SU-DHL-6 (cell line): ENCODE measurements around the gene NUP50.

Experiments used
- H2AFZ ChIP-seq: fragments of 200-600 bp; sonication (generic); 2 replicates; pipeline ENCODE4 v1.6.1; 2014; ENCODE audit warnings: low read depth, mild to moderate bottlenecking, moderate library complexity, mixed read lengths, antibody characterized with exemption, low read length; ENCODE audit not compliant: severe bottlenecking
- H3F3A ChIP-seq: fragments of 200-600 bp; shearing (Covaris generic); 2 replicates; pipeline ENCODE4 v1.6.0; 2016; ENCODE audit warnings: antibody characterized with exemption, mild to moderate bottlenecking; ENCODE audit not compliant: insufficient read depth
- H3K27ac ChIP-seq: fragments of 200-600 bp; sonication (generic); 2 replicates; pipeline ENCODE4 v1.5.1; 2016; ENCODE audit warnings: low read depth, mild to moderate bottlenecking, low read length, moderate library complexity, mixed read lengths
- H3K27me3 ChIP-seq: fragments of 200-600 bp; sonication (generic), shearing (Covaris generic); 2 replicates; pipeline ENCODE4 v1.6.0; 2014; ENCODE audit warnings: mild to moderate bottlenecking, low read length
- H3K36me3 ChIP-seq: fragments of 200-600 bp; sonication (generic); 2 replicates; pipeline ENCODE4 v1.6.1; 2014; ENCODE audit warnings: mild to moderate bottlenecking, low read length, mixed read lengths
- H3K4me2 ChIP-seq: fragments of 300-600, 200-600 bp; shearing (Covaris generic), sonication (generic); 2 replicates; pipeline ENCODE4 v1.6.0; 2014; ENCODE audit warnings: low read length, low read depth, mild to moderate bottlenecking; ENCODE audit not compliant: poor library complexity, severe bottlenecking
- H3K4me3 ChIP-seq: fragments of 200-600 bp; sonication (generic); 2 replicates; pipeline ENCODE4 v1.5.1; 2014; ENCODE audit warnings: antibody characterized with exemption, low read length, mild to moderate bottlenecking, mixed read lengths; ENCODE audit not compliant: insufficient read depth, poor library complexity, severe bottlenecking
- H3K79me2 ChIP-seq: fragments of 200-600 bp; sonication (generic); 2 replicates; pipeline ENCODE4 v1.6.1; 2014; ENCODE audit warnings: mild to moderate bottlenecking, low read length, moderate library complexity; ENCODE audit not compliant: insufficient read depth
- H3K9ac ChIP-seq: fragments of 200-600 bp; sonication (generic); 2 replicates; pipeline ENCODE4 v1.7.0; 2014; ENCODE audit warnings: mild to moderate bottlenecking, low read length
- H3K9me2 ChIP-seq: fragments of 200-600 bp; sonication (generic); replicated peaks from 2 replicates; pipeline ENCODE4 v1.6.1; 2014; ENCODE audit warnings: low read length; ENCODE audit not compliant: insufficient read depth
- H3K9me3 ChIP-seq: fragments of 200-600 bp; sonication (generic); 2 replicates; pipeline ENCODE4 v1.6.1; 2014; ENCODE audit warnings: low read length, mixed read lengths; ENCODE audit not compliant: insufficient read depth
- H4K20me1 ChIP-seq: fragments of 200-600 bp; sonication (generic); 2 replicates; pipeline ENCODE4 v1.6.1; 2014; ENCODE audit warnings: low read depth, mild to moderate bottlenecking, antibody characterized with exemption, low read length, moderate library complexity, mixed read lengths
- EZH2phosphoT487 ChIP-seq: fragments of 200-600 bp; sonication (generic), shearing (Covaris generic); conservative IDR thresholded peaks from 2 replicates; pipeline ENCODE4 v1.6.1; 2018; ENCODE audit warnings: mild to moderate bottlenecking, antibody characterized with exemption, low read length, moderate library complexity, mixed read lengths
- TF ChIP-seq, protein P1 (sequence below): fragments of 200-600 bp; sonication (generic); IDR thresholded peaks from one replicate; pipeline ENCODE4 v1.5.1; 2017; ENCODE audit warnings: antibody characterized with exemption, mild to moderate bottlenecking, low read length, moderate library complexity; ENCODE audit not compliant: insufficient read depth, poor library complexity, severe bottlenecking

The NUP50 gene

GRCh38 chr22:45162531-45162930, 1.2 kb upstream of the NUP50 start:
- H3F3A ChIP-seq, result no peaks in the 10 kb centered on the region
- no peaks in the 10 kb centered on the region for H3K9me2 ChIP-seq
- H3K9ac ChIP-seq, result peak overlapping the region; percentile 87
- no peaks in the 10 kb centered on the region for H3K27me3 ChIP-seq
- H3K79me2 ChIP-seq, result peaks cover 77% of the 10 kb centered on the region
- peaks cover 9% of the 10 kb centered on the region; the same call in 1 of the 2 replicates for H3K36me3 ChIP-seq
- no peak overlapping the region for H2AFZ ChIP-seq
- peaks cover 8% of the 10 kb centered on the region; the same call in 1 of the 2 replicates for H4K20me1 ChIP-seq
- H3K9me3 ChIP-seq, result no peaks in the 10 kb centered on the region
- peak overlapping the region; percentile 94 for H3K4me3 ChIP-seq
- peak overlapping the region; percentile 63 for H3K4me2 ChIP-seq
- H3K27ac ChIP-seq, result no peak overlapping the region
- TF ChIP-seq, protein P1, sequence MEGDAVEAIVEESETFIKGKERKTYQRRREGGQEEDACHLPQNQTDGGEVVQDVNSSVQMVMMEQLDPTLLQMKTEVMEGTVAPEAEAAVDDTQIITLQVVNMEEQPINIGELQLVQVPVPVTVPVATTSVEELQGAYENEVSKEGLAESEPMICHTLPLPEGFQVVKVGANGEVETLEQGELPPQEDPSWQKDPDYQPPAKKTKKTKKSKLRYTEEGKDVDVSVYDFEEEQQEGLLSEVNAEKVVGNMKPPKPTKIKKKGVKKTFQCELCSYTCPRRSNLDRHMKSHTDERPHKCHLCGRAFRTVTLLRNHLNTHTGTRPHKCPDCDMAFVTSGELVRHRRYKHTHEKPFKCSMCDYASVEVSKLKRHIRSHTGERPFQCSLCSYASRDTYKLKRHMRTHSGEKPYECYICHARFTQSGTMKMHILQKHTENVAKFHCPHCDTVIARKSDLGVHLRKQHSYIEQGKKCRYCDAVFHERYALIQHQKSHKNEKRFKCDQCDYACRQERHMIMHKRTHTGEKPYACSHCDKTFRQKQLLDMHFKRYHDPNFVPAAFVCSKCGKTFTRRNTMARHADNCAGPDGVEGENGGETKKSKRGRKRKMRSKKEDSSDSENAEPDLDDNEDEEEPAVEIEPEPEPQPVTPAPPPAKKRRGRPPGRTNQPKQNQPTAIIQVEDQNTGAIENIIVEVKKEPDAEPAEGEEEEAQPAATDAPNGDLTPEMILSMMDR, result no peak
- TF ChIP-seq EZH2phosphoT487, result no peak

- Histone ChIP-seq H3K9me2 (no peaks in the 10 kb centered on the region), H4K20me1 (peaks cover 8% of the 10 kb centered on the region; the same call in 1 of the 2 replicates), H3K27me3 (no peaks in the 10 kb centered on the region), H3K9ac (peak overlapping the region; percentile 87), H3F3A (no peaks in the 10 kb centered on the region), H3K4me3 (peak overlapping the region; percentile 94), H3K79me2 (peaks cover 82% of the 10 kb centered on the region), H3K4me2 (peak overlapping the region; percentile 63), H3K9me3 (no peaks in the 10 kb centered on the region), H3K36me3 (peaks cover 12% of the 10 kb centered on the region; the same call in 1 of the 2 replicates), H2AFZ (peak overlapping the region; percentile 90), H3K27ac (peak overlapping the region; percentile 49)
- no peak for TF ChIP-seq EZH2phosphoT487
- TF ChIP-seq, protein P1, result no peak
Measured at GRCh38 chr22:45163099-45163450, 650 bp upstream of the NUP50 start.

DNA sequence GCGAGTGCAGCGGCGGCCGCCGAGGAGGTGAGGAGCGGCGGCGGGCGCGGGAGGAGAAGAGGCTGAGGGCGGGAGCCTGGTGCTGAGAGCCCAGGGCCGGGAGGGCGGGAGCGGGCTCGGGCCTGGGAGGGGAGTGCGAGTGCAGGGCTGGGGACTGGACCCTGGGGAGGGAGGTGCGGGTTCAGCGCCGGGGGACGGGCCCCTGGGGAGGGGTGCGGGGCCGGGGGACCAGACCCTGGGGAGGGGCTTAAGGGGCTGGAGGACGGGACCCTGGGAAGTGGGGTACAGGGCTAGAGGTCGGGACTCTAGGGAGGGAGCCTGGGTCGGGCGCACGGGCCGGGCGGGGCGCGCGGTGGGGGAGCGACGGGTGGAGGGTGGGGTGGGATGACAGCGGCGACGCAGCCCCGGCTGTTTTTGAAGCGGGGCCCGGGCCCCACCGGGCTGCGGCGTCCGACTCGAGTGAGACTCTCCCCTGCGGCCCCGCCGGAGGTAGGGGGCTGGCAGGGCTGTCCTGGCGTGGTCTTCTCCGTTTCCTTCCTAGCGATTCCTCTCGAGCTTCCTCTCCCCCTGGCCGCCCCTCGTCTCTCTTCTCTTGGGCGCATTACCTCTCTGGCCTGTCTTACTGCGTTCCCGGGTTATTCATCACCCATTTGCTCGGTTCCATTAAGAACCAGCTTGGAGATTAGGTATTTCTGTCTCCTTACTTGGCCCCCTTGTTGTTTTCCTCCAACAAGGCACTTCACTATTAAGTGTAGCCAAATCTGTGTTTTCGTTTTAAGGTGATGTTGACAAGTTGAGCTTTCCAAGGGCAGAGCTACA, 754 bp downstream of the NUP50 start:
- Histone ChIP-seq H3K9ac (peak overlapping the region; percentile 87), H3K9me2 (no peaks in the 10 kb centered on the region), H3K79me2 (peaks cover 89% of the 10 kb centered on the region), H3K27me3 (no peaks in the 10 kb centered on the region), H3K36me3 (peaks cover 19% of the 10 kb centered on the region), H3K4me3 (peak overlapping the region; percentile 94), H3F3A (no peaks in the 10 kb centered on the region), H2AFZ (peak overlapping the region; percentile 93), H3K4me2 (peak overlapping the region; percentile 81), H3K27ac (peak overlapping the region; percentile 80), H4K20me1 (peaks cover 8% of the 10 kb centered on the region; the same call in 1 of the 2 replicates), H3K9me3 (no peaks in the 10 kb centered on the region)
- TF ChIP-seq EZH2phosphoT487, result no peak
- TF ChIP-seq, protein P1, result no peak
